ENCODE data around the gene FXR2.

DNA sequence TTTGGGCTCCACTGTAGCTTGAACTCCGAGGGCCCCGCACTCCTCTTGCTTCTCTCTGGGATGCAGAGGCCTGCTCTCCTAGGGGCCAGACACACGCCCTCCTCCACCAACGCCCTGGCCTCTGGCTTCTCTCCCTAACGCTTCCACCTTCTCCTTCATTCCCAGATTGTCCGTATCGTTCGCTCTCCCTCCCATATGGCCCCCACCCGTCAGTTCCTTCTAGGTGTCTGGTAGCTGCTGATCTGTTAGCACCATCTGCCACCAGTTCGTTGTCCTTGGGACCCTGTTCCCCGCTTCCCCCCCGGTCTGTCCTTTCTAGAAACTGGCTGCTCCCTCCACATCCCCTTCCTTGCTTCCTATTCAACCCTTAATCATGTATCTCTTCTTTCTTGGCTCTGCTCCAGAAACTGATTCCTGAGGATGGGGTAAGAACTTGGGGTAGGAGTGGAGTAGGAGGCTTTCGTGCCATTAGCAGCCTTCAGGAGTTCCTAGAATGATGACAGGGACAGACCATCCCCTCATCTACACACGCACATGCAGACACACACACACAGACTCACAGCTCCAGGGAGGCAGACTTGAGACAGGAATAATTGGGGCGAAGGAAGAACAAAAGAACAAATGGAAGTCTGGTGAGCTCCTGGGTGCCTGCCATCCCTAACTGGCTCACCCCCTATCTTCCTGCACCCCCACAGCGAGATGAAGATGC is 40.3 kb upstream of the FXR2 start:
- no peak for TF ChIP-seq POLR2A (IDR thresholded peaks at IDR 0.05)
- TF ChIP-seq POLR2AphosphoS5 (IDR thresholded peaks at IDR 0.05), result no peak
- TF ChIP-seq, protein P1, sequence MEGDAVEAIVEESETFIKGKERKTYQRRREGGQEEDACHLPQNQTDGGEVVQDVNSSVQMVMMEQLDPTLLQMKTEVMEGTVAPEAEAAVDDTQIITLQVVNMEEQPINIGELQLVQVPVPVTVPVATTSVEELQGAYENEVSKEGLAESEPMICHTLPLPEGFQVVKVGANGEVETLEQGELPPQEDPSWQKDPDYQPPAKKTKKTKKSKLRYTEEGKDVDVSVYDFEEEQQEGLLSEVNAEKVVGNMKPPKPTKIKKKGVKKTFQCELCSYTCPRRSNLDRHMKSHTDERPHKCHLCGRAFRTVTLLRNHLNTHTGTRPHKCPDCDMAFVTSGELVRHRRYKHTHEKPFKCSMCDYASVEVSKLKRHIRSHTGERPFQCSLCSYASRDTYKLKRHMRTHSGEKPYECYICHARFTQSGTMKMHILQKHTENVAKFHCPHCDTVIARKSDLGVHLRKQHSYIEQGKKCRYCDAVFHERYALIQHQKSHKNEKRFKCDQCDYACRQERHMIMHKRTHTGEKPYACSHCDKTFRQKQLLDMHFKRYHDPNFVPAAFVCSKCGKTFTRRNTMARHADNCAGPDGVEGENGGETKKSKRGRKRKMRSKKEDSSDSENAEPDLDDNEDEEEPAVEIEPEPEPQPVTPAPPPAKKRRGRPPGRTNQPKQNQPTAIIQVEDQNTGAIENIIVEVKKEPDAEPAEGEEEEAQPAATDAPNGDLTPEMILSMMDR (IDR thresholded peaks at IDR 0.05), result no peak
- no peak for TF ChIP-seq EP300 (IDR thresholded peaks at IDR 0.05; ENCODE audit: low read depth)

Data from transverse colon (tissue), 4 donors.